Thyroid gland (tissue), 4 donors: ENCODE data around the gene GRM1. TPM values are rescaled to one million over a fixed set of nuclear protein-coding genes. Genes with fewer than 3 reads are reported as not detected.

Experiments
- DNase-seq, 2 donors: peaks; one replicate each; pipeline ENCODE4 v3.0.0-alpha.2; 2019
- H3K27ac ChIP-seq, 3 donors: fragments of 200-600 bp; sonication (generic); 1 replicate in 2 of 3; 2 replicates in 1 of 3; pipeline ENCODE4 v1.5.1; 2016 to 2019; ENCODE audit warnings: mild to moderate bottlenecking in 1 of 3, moderate library complexity in 1 of 3
- H3K27me3 ChIP-seq: fragments of 200-600 bp; sonication (generic); one replicate; pipeline ENCODE4 v1.5.1; 2019
- H3K36me3 ChIP-seq, 2 donors: fragments of 200-600 bp; sonication (generic); one replicate each; pipeline ENCODE4 v1.5.1; 2016 to 2019
- H3K4me1 ChIP-seq, 2 donors: fragments of 200-600 bp; sonication (generic); one replicate each; pipeline ENCODE4 v1.5.1; 2017 to 2019
- H3K4me3 ChIP-seq, 3 donors: fragments of 200-600 bp; sonication (generic); replicated peaks in 1 of 3; 1 replicate in 2 of 3; 2 replicates in 1 of 3; pipeline ENCODE4 v1.5.1; 2016; ENCODE audit warnings: mild to moderate bottlenecking in 1 of 3
- H3K9me3 ChIP-seq: fragments of 200-600 bp; sonication (generic); one replicate; pipeline ENCODE4 v1.5.1; 2017
- CTCF ChIP-seq, 6 experiments: fragments of 200-600 bp in 3 of 6; fragments of 450-650 bp in 3 of 6; sonication (generic) in 3 of 6; IDR thresholded peaks; one replicate each; pipeline ENCODE4 v1.5.1; 2016 to 2019; ENCODE audit warnings: antibody characterized with exemption in 6 of 6, mild to moderate bottlenecking in 2 of 6, inconsistent platforms in 1 of 6, moderate library complexity in 1 of 6
- POLR2A ChIP-seq, 2 donors: fragments of 450-650 bp; IDR thresholded peaks; one replicate each; pipeline ENCODE4 v1.6.1; 2017; ENCODE audit warnings: antibody characterized with exemption in 2 of 2, mild to moderate bottlenecking in 2 of 2, moderate library complexity in 1 of 2
- WGBS, 2 donors: methylation state at CpG; one replicate each; pipeline ENCODE4 v1.1.5; 2017; 5-methylcytosine and 5-hydroxymethylcytosine counted together
- intact Hi-C: fragments of 100-400 bp; cut with DNase I; formaldehyde crosslinking; loops from one replicate; pipeline ENCODE4 v1.15.1; 2023
- small RNA-seq: library from RNA; depleted of rRNA; stranded (forward); fragments of <200 nt; gene quantifications from one replicate; pipeline ENCODE3, GENCODE V24; 2016
- total RNA-seq, 4 donors: library from RNA; depleted of rRNA; stranded (reverse); fragments of >200 nt; gene quantifications; one replicate each; pipeline ENCODE4 v1.2.3, GENCODE V29; 2016

Gene GRM1
- total RNA-seq, 4 donors from 2014 or later = 0.29 to 2.5 (median 0.48) TPM

- intact Hi-C loops = no loop called here
- no peak overlapping the region for H3K27ac ChIP-seq
- H3K4me1 ChIP-seq = no peaks in the 10 kb centered on the region
- 69 to 77% methylated on average over 1 of the region's 1 CpG for WGBS, 2 donors
- H3K27me3 ChIP-seq = no peaks in the 10 kb centered on the region
- no peaks in the 10 kb centered on the region for H3K36me3 ChIP-seq
- no peaks in the 10 kb centered on the region for H3K9me3 ChIP-seq
- TF ChIP-seq POLR2A (IDR thresholded peaks at IDR 0.05) = no peak
- TF ChIP-seq CTCF (IDR thresholded peaks at IDR 0.05) = no peak
- DNase-seq = no peak
- H3K4me3 ChIP-seq = no peak overlapping the region
Observed at GRCh38 chr6:146460941-146461340, 432.1 kb downstream of the GRM1 start.

- Histone ChIP-seq H3K27me3 (no peaks in the 10 kb centered on the region), H3K36me3 (no peaks in the 10 kb centered on the region), H3K27ac (no peak overlapping the region), H3K9me3 (no peaks in the 10 kb centered on the region), H3K4me3 (no peak overlapping the region), H3K4me1 (no peaks in the 10 kb centered on the region)
- TF ChIP-seq CTCF (IDR thresholded peaks at IDR 0.05) = no peak
- no peak for TF ChIP-seq POLR2A (IDR thresholded peaks at IDR 0.05)
- whole genome bisulfite sequencing, 2 donors = 92 to 95% methylated on average over 3 of the region's 3 CpGs
- no peak for DNase-seq
- intact Hi-C loops = no loop called here
Observed at GRCh38 chr6:146470091-146470770, 441.4 kb downstream of the GRM1 start.

GRCh38 chr6:146472918-146473317 is 444.1 kb downstream of the GRM1 start:
- intact Hi-C loops = no loop called here

GRCh38 chr6:146481527-146481926 is 452.7 kb downstream of the GRM1 start:
- no peak for DNase-seq
- TF ChIP-seq CTCF (IDR thresholded peaks at IDR 0.05) (no peak), POLR2A (IDR thresholded peaks at IDR 0.05) (no peak)
- no peaks in the 10 kb centered on the region for H3K4me1 ChIP-seq
- 31 to 33% methylated on average over 2 of the region's 2 CpGs for WGBS, 2 donors
- intact Hi-C loops = no loop called here
- no peaks in the 10 kb centered on the region for H3K9me3 ChIP-seq
- no peak overlapping the region for H3K27ac ChIP-seq
- no peaks in the 10 kb centered on the region for H3K36me3 ChIP-seq
- no peak overlapping the region for H3K4me3 ChIP-seq
- no peaks in the 10 kb centered on the region for H3K27me3 ChIP-seq

More at GRCh38 chr6:146472918-146473317, 444.1 kb downstream of the GRM1 start:
- no peak for TF ChIP-seq CTCF (IDR thresholded peaks at IDR 0.05)
- no peak for TF ChIP-seq POLR2A (IDR thresholded peaks at IDR 0.05)
- Histone ChIP-seq H3K27me3 (no peaks in the 10 kb centered on the region), H3K36me3 (no peaks in the 10 kb centered on the region), H3K9me3 (no peaks in the 10 kb centered on the region), H3K27ac (no peak overlapping the region), H3K4me1 (no peaks in the 10 kb centered on the region), H3K4me3 (no peak overlapping the region)
- no peak for DNase-seq
- 50 to 51% methylated on average over 3 of the region's 3 CpGs for WGBS, 2 donors

- WGBS, 2 donors = 85 to 89% methylated on average over 3 of the region's 3 CpGs
- TF ChIP-seq CTCF (IDR thresholded peaks at IDR 0.05) = no peak
- no peak for TF ChIP-seq POLR2A (IDR thresholded peaks at IDR 0.05)
- Histone ChIP-seq H3K27ac (no peak overlapping the region), H3K27me3 (no peaks in the 10 kb centered on the region), H3K4me1 (no peaks in the 10 kb centered on the region), H3K4me3 (no peak overlapping the region), H3K36me3 (no peaks in the 10 kb centered on the region), H3K9me3 (no peaks in the 10 kb centered on the region)
- DNase-seq = no peak
- intact Hi-C loops = no loop called here
Observed at GRCh38 chr6:146484411-146484810, 455.5 kb downstream of the GRM1 start.

Small RNAs within 50 kb of the gene (small RNA-seq; reads per million reads assigned to genes)
- not detected for gene RNA5SP222

Other genes with a start within 250 kb of the GRM1 start
- gene FBXO30, start 214.3 kb upstream of the GRM1 start, total RNA-seq = 10 to 100 TPM; 18.8 to 33.3 (median 20.8) TPM
- gene SHPRH, start 64.7 kb upstream of the GRM1 start, total RNA-seq = 10 to 100 TPM; 53.0 to 81.3 (median 57.3) TPM